Keratinocyte (primary cell): ENCODE results near the gene CHD2. TPM values are rescaled to one million over a fixed set of nuclear protein-coding genes. Genes with fewer than 3 reads are reported as not detected.

Source experiments
- DNase-seq: peaks from one replicate; pipeline ENCODE4 v3.0.0-alpha.2; 2011; ENCODE audit warnings: low read depth, missing footprints, low spot score
- FAIRE-seq: peaks from 2 replicates; lab custom pipeline; 2011; peaks lifted over from hg19 to GRCh38; lab: Jason Lieb, UNC
- H2AFZ ChIP-seq: 2 replicates; pipeline ENCODE4 v1.6.0; 2012; ENCODE audit warnings: low read length, control low read depth, inconsistent platforms; ENCODE audit not compliant: control insufficient read depth
- H3K27ac ChIP-seq: 2 replicates; pipeline ENCODE4 v1.5.1; 2011; ENCODE audit warnings: low read length; ENCODE audit not compliant: control insufficient read depth, insufficient read depth
- H3K27me3 ChIP-seq: 3 replicates; pipeline ENCODE4 v1.6.0; 2011; ENCODE audit warnings: low read length; ENCODE audit not compliant: control insufficient read depth, insufficient read depth; ENCODE audit errors: extremely low read depth
- H3K36me3 ChIP-seq, 2 experiments: 2 replicates in 1 of 2; 3 replicates in 1 of 2; pipeline ENCODE4 v1.5.1; 2011; ENCODE audit warnings: low read length in 2 of 2, mild to moderate bottlenecking in 1 of 2; ENCODE audit not compliant: control insufficient read depth in 2 of 2, insufficient read depth in 2 of 2; ENCODE audit errors: extremely low read depth in 1 of 2
- H3K4me1 ChIP-seq: 3 replicates; pipeline ENCODE4 v1.5.1; 2011; ENCODE audit warnings: low read length; ENCODE audit not compliant: control insufficient read depth, insufficient read depth; ENCODE audit errors: extremely low read depth
- H3K4me2 ChIP-seq: 3 replicates; pipeline ENCODE4 v1.6.0; 2011; ENCODE audit warnings: low read depth, low read length; ENCODE audit not compliant: control insufficient read depth, insufficient read depth; ENCODE audit errors: extremely low read depth
- H3K4me3 ChIP-seq, 3 experiments: fragments of 200-600 bp in 1 of 3; sonication (generic) in 1 of 3; 2 replicates in 2 of 3; 3 replicates in 1 of 3; pipeline ENCODE4 v1.5.1; 2011 to 2016; ENCODE audit warnings: low read length in 3 of 3, mild to moderate bottlenecking in 3 of 3, control low read depth in 2 of 3, inconsistent platforms in 1 of 3, low read depth in 1 of 3, mixed read lengths in 1 of 3, mixed run types in 1 of 3, moderate library complexity in 1 of 3; ENCODE audit not compliant: control insufficient read depth in 2 of 3, insufficient read depth in 2 of 3; ENCODE audit errors: extremely low read depth in 1 of 3
- H3K79me2 ChIP-seq: 2 replicates; pipeline ENCODE4 v1.6.0; 2012; ENCODE audit warnings: low read length; ENCODE audit not compliant: control insufficient read depth, insufficient read depth
- H3K9ac ChIP-seq: 3 replicates; pipeline ENCODE4 v1.6.0; 2011; ENCODE audit warnings: low read length; ENCODE audit not compliant: control insufficient read depth, insufficient read depth; ENCODE audit errors: extremely low read depth
- H3K9me1 ChIP-seq: 3 replicates; pipeline ENCODE4 v1.6.0; 2011; ENCODE audit warnings: low read length; ENCODE audit not compliant: control insufficient read depth, insufficient read depth; ENCODE audit errors: extremely low read depth
- H3K9me3 ChIP-seq: 2 replicates; pipeline ENCODE4 v1.5.1; 2012; ENCODE audit warnings: low read depth, low read length; ENCODE audit not compliant: control insufficient read depth
- H4K20me1 ChIP-seq: 3 replicates; pipeline ENCODE4 v1.6.0; 2011; ENCODE audit warnings: low read length; ENCODE audit not compliant: control insufficient read depth, insufficient read depth; ENCODE audit errors: extremely low read depth
- EZH2 ChIP-seq: IDR thresholded peaks from one replicate; pipeline ENCODE4 v1.6.1; 2012; ENCODE audit warnings: inconsistent platforms, mild to moderate bottlenecking, low read length, moderate library complexity
- dilution Hi-C: fragments of 300-500 bp; cut with MboI; formaldehyde crosslinking; loops from one replicate; pipeline ENCODE4 v1.7.0; 2020; ENCODE audit warnings: low sequenced_read_pairs; ENCODE audit not compliant: extremely low pct_ligation_motif_present
- polyA plus RNA-seq, 5 experiments: library from polyadenylated mRNA; depleted of rRNA in 3 of 5; stranded (reverse) in 3 of 5; stranded (forward) in 1 of 5; unstranded in 1 of 5; fragments of >200 nt; gene quantifications; 1 replicate in 1 of 5; 2 replicates in 3 of 5; 3 replicates in 1 of 5; pipeline versions ENCODE4 v1.2.1 to v1.2.3, GENCODE V29; 2011 to 2012; ENCODE audit warnings: missing spikeins in 2 of 5, low read depth in 1 of 5, low replicate concordance in 1 of 5
- TF ChIP-seq, protein P1 (sequence below), 3 experiments: IDR thresholded peaks in 1 of 3; conservative IDR thresholded peaks in 1 of 3; optimal IDR thresholded peaks in 1 of 3; 2 replicates in 2 of 3; 3 replicates in 1 of 3; pipeline versions ENCODE3 to v1.5.1; 2011; ENCODE audit warnings: low read length in 3 of 3, mild to moderate bottlenecking in 3 of 3, moderate library complexity in 2 of 3, control low read depth in 1 of 3, inconsistent platforms in 1 of 3; ENCODE audit not compliant: insufficient read depth in 2 of 3; ENCODE audit errors: extremely low read depth in 1 of 3

The CHD2 gene
- polyA plus RNA-seq, 1 donor (not counting 4 experiments of a cell fraction or from before 2014, with no cell fraction given): 62.0 TPM

- peak overlapping the region; percentile 96 for H3K27ac ChIP-seq
- peak overlapping the region; percentile 96 for H3K9ac ChIP-seq
- no peaks in the 10 kb centered on the region for H3K27me3 ChIP-seq
- TF ChIP-seq EZH2: no peak
- TF ChIP-seq, protein P1, sequence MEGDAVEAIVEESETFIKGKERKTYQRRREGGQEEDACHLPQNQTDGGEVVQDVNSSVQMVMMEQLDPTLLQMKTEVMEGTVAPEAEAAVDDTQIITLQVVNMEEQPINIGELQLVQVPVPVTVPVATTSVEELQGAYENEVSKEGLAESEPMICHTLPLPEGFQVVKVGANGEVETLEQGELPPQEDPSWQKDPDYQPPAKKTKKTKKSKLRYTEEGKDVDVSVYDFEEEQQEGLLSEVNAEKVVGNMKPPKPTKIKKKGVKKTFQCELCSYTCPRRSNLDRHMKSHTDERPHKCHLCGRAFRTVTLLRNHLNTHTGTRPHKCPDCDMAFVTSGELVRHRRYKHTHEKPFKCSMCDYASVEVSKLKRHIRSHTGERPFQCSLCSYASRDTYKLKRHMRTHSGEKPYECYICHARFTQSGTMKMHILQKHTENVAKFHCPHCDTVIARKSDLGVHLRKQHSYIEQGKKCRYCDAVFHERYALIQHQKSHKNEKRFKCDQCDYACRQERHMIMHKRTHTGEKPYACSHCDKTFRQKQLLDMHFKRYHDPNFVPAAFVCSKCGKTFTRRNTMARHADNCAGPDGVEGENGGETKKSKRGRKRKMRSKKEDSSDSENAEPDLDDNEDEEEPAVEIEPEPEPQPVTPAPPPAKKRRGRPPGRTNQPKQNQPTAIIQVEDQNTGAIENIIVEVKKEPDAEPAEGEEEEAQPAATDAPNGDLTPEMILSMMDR (optimal IDR thresholded peaks at IDR 0.05 in 1 of 3, IDR thresholded peaks at IDR 0.05 in 1 of 3, conservative IDR thresholded peaks at IDR 0.05 in 1 of 3; ENCODE audit: extremely low read depth in 1 of 3, insufficient read depth in 2 of 3, low read length in 3 of 3): no peak
- H3K4me1 ChIP-seq: peaks cover 27% of the 10 kb centered on the region
- H3K36me3 ChIP-seq: peaks cover 5 to 18% of the 10 kb centered on the region in 2 experiments
- H2AFZ ChIP-seq: no peak overlapping the region
- DNase-seq: no peak
- H4K20me1 ChIP-seq: no peaks in the 10 kb centered on the region
- dilution Hi-C loops: no loop called here
- no peak for FAIRE-seq
- H3K4me2 ChIP-seq: peak overlapping the region; percentile 93
- peak overlapping the region; percentile 72 to 97 (median 79) for H3K4me3 ChIP-seq
- H3K79me2 ChIP-seq: peaks cover 86% of the 10 kb centered on the region
- H3K9me1 ChIP-seq: no peaks in the 10 kb centered on the region
- H3K9me3 ChIP-seq: no peaks in the 10 kb centered on the region
These were observed 14.0 kb upstream of the CHD2 start for GRCh38 chr15:92886042-92886537.

GRCh38 chr15:92886815-92887214 lies 13.3 kb upstream of the CHD2 start:
- no peaks in the 10 kb centered on the region for H3K9me1 ChIP-seq
- H3K79me2 ChIP-seq: peaks cover 92% of the 10 kb centered on the region
- TF ChIP-seq, protein P1 (optimal IDR thresholded peaks at IDR 0.05 in 1 of 3, IDR thresholded peaks at IDR 0.05 in 1 of 3, conservative IDR thresholded peaks at IDR 0.05 in 1 of 3; ENCODE audit: extremely low read depth in 1 of 3, insufficient read depth in 2 of 3, low read length in 3 of 3): no peak
- TF ChIP-seq EZH2: no peak
- peak overlapping the region; percentile 93 for H3K4me2 ChIP-seq
- dilution Hi-C loops: no loop called here
- DNase-seq (no peak), FAIRE-seq (no peak)
- H3K4me1 ChIP-seq: peaks cover 20% of the 10 kb centered on the region
- no peaks in the 10 kb centered on the region for H4K20me1 ChIP-seq
- H3K27ac ChIP-seq: peak overlapping the region; percentile 96
- no peaks in the 10 kb centered on the region for H3K9me3 ChIP-seq
- H3K4me3 ChIP-seq: peak overlapping the region; percentile 44 to 79 (median 72)
- H3K36me3 ChIP-seq: peaks cover 5 to 19% of the 10 kb centered on the region in 2 experiments
- H2AFZ ChIP-seq: no peak overlapping the region
- no peaks in the 10 kb centered on the region for H3K27me3 ChIP-seq
- peak overlapping the region; percentile 96 for H3K9ac ChIP-seq
